GM18508 (cell line): Measurements from ENCODE around the gene TIMM10.

Source experiments
- ATAC-seq: cut with Tn5 transposase; IDR thresholded peaks from one replicate; pipeline ENCODE4 v1.9.1; 2021; ENCODE audit warnings: moderate number of reproducible peaks; ENCODE audit not compliant: insufficient read depth, unreplicated experiment

The TIMM10 gene

DNA sequence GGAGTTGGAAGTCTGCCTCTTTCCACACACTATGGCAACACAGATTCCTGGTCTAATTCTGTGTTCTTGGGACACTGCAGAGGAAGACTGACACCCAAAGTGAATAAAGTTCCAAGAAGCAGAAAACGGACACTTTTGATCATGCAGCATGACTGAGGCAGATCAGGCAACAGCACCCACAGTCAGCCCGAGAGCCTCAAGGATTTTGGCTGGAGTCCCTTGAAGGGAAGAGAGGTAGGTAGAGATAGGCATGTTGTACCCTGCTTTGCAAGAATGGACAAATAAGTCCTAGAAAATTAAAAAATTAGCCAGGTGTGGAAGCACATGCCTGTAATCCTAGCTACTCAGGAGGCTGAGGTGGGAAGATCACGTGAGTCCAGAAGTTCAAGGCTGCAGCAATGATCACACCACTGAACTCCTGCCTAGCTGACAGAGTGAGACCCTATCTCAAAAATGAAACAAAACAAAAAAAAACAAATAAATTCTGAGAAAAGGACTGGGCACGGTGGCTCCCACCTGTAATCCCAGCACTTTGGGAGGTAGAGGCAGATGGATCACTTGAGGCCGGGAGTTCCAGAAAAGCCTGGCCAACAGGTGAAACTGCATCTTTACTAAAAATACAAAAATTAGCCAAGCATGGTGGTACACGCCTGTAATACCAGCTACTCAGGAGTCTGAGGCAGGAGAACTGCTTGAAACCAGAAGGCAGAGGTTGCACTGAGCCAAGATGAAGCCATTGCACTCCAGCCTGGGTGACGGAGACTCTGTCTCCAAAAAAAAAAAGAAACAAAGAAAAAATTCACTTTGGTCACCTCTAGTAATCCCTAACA is 22.0 kb downstream of the TIMM10 start:
- no peak for ATAC-seq

- no peak for ATAC-seq
Observed at GRCh38 chr11:57506522-57506921, 24.0 kb downstream of the TIMM10 start.

GRCh38 chr11:57504511-57504910 is 26.0 kb downstream of the TIMM10 start:
- no peak for ATAC-seq

GRCh38 chr11:57502870-57503269 is 27.7 kb downstream of the TIMM10 start:
- ATAC-seq, result no peak

DNA sequence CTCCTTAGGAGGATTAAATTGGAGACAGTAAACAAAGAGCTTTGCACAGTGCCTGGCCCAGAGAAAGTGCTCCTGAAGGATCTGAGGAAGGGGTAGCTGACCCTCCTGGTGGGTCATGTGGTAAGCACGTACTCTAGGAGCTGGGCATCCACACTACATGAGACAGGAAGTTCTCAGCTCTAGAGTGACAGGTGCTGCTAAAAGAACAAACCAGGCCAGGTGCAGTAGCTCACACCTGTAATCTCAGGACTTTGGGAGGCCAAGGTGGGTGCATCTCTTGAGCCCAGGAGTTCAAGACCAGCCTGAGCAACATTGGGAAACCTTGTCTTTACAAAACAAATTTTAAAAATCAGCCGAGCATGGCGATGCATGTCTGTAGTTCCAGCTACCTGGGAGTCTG is 28.2 kb downstream of the TIMM10 start:
- ATAC-seq, result no peak

GRCh38 chr11:57501953-57502352 is 28.6 kb downstream of the TIMM10 start:
- ATAC-seq, result no peak

GRCh38 chr11:57500926-57501325 is 29.6 kb downstream of the TIMM10 start:
- no peak for ATAC-seq

DNA sequence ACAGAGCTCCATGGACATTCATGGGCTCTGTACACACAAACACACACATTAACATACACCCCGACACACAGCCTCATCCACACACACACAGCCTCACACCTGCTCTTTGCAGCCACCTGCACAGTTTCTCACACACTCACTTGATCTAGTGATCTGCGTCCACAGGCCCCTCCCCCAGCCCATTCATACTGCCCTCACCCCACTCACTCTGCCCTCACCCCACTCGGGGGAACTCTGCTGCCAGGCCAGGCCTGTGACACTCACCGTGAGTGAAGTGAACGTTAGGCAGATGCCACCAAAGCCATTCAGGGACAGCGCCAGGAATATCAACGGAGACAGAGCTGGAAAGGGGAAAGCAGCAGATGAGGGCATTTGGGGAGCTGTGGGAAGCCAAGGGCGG is 30.0 kb downstream of the TIMM10 start:
- ATAC-seq, result no peak

DNA sequence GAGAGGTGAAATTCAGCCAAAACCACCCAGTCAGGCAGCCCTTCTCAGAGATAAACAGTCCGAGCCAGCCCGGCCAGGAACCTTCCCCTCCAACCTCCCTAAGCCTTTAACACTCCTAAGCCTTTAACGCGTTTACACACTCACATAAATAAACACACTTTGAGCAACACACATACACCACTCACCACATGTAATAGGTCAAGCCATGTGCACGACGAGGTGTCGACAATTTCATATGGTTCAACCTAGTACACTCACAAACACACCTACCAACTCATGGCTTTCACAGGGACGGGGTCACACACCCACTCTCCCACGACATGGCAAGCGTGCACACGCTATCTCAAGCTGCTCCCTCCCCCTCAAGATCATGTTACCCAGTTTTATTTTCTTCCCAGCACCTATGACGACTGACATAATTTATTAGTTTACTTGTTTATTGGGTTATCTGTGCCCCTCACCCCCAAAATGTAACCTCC is 30.5 kb downstream of the TIMM10 start:
- ATAC-seq, result no peak

GRCh38 chr11:57499413-57499982 is 31.1 kb downstream of the TIMM10 start:
- ATAC-seq, result no peak

DNA sequence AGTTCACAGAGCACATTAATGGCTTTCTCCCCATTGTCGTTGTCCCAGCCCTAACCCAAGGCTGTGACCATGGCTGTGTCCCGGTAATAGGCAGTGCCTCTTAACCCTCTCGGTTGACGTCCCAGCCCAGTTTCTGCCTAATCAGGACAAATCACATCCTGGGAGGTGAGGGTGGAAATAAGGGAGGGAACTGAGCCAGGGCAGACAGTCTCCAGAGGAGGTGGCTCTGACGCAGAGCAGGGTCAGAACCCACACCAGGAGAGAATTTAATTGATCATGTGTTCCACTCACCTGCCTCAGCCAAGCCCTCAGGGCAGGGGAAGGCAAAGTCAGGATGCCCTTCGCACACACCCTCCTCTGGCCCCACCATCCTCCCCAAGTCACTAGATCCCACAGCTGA is 32.0 kb downstream of the TIMM10 start:
- no peak for ATAC-seq

DNA sequence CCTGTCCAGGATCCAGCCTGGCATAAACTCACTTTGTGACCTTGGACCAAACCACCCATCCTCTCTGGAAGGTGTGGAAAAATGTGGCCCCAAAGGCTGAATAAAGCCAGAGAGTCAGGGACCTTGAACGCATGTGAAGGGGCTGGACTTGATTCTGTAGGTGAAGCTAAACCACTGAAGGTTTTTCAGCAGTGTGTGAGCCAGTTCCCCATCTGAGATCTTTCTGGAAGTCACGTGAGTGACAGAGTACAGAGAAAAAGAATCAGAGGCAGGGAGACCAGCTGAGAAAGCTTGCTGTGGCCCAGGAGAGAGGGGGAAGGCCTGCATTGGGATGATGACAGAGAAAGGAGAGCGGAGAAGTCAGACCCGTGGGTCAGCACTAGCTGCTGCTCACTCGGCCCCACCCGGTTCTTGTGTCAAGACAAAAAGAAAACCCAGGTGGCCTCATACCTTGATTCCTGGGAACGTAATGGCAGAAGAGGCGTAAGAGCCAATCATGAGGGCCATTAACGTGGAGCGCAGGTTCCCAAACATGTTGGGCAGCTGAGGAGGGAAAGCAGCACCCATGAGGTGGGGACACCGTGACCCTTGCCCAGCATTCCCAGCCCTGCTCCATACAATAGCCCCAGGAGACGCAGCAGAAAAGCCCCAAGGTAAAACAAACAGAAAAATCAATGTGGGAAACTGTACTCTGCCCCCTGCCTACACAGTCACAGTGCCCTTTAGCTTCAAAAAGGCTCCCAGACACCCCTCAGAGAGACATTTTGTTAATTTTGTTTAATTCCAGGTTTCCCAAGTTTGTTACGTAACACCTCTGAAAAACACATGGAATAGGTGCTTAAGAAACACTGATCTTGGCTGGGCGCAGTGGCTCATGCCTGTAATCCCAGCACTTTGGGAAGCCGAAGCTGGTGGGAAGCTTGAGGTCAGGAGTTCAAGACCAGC is 33.0 kb downstream of the TIMM10 start:
- no peak for ATAC-seq

DNA sequence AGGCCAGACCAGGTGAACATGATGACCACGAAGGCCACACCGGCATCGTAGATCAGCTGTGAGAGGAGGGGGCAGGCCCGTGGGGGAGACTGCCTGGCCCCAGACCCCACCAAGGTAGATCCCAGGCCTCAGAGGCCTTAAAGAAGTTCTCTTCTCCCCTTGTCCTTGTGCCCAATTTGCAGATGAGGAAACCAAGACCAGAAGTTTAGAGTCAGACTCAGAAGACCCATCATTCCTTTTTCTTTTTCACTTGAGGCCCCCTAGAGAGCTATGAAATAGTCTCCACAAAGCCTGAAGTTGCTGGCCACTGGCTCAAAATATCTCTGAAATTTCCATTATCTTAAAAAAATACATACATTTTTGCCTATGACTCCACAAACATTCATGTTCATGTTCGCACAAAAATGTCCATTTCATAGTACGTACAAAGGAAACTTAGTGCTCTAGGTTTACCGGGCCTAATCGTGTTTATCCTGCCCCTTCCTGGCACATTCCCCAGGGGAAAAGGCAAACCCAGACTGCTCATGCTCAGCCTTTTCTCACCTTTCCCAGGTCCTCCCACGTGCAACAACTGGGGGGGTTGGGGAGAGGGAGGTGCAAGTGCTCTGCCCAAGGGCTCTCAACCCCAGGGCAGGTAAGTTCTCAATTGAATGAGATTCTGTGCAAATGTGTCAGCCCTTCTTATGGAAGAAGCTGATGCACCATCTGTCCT is 34.3 kb downstream of the TIMM10 start:
- ATAC-seq, result no peak

DNA sequence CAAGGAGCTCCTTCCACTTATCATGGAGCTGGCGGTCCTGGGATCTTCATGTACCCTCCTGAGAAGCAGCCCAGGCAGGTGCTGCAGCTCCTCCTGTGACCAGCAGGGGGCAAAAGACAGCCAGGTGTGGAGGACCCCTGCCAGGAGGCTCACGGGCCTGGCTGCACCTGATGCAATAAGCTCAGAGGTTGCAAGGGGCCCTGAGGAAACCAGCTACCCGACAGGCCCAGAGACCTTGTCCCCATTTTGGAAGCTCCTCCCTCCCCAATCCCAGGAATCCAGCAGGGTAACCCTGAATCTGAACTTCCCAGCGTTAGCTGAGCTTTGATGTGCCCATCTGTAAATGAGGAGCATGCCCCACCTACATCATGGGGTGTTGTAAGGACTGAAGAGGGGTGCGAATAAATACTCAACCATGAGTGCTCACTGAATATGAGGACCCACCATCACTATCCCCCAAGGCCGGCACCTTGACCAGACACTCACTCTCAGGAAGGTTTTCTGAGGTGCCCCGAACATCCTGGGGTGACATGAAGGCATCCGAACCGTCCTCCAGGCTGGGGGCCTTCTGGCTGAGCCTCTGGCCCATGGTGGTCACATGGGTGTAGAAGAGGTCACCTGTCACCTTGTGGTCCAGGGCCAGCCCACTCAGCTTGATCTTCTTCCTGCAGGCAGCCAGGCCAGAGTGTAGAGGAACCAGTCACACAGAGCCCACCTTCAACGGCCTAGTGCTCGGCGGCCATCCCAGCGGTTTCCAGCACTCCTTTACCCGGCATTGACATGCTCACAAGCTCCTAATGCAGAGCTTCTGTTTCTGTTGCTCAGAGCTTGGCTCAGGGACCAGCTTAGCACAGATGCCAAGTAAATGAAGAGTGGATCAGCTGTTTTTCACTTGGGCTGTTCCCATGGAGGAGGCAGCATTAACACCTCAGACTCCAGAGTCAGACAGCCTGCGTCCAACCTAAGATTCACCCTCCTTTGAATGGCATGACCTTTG is 36.7 kb downstream of the TIMM10 start:
- no peak for ATAC-seq

DNA sequence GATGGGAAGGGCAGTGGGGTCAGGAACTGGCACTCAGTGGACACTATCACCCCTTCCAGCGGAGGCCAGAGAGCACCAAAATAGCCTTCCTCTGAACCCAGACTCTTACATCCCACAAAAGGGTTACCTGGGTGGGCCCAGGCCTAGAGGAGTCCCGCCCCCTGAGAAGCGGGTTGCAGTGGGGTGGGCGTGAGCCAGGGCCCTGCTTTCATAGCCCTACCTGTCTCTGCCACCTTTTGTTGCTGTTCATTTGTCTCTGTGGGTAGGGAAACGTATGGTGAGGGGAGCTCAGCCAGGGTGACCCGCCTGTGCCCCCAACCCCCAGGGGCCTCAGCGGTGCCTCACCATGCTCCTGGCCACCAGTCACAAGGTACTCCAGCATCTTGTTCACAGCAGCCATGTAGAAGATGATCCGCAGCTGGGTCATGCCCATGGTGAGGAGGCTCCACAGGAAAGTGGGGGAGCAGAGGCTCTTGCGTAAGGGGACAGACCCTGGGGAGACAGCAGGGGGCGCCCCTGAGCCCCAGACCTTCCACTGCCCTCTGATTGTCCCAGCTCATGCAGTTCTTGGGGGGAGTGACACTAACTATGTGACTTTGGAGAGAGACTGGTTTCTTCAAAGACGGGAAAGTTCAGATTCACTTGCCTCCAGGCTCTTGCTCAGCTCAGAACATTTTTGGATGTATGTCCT is 39.0 kb downstream of the TIMM10 start:
- ATAC-seq, result no peak

- ATAC-seq, result no peak
Observed at GRCh38 chr11:57490456-57491248, 39.9 kb downstream of the TIMM10 start.

- ATAC-seq, result no peak
Observed at GRCh38 chr11:57487920-57488659, 42.5 kb downstream of the TIMM10 start.
